ENCODE measurements around the gene TRIM47. TPM values are rescaled to one million over a fixed set of nuclear protein-coding genes. Genes with fewer than 3 reads are reported as not detected.

The TRIM47 gene
- total RNA-seq, 1 experiment from 2014 or later = 86.7 TPM

GRCh38 chr17:75881678-75882454 is 3.5 kb upstream of the TRIM47 start:
- ATAC-seq = no peak
- H3K9me3 ChIP-seq (ENCODE audit: control insufficient read depth in 1 of 2, insufficient read depth in 1 of 2, low read depth in 1 of 2, low read length in 2 of 2) = no peaks in the 10 kb centered on the region
- H3K27me3 ChIP-seq (ENCODE audit: insufficient read depth, low read length) = no peaks in the 10 kb centered on the region
- peaks cover 11% of the 10 kb centered on the region for H3K79me2 ChIP-seq (ENCODE audit: insufficient read depth, low read length)
- no peaks in the 10 kb centered on the region for H3K9me2 ChIP-seq (ENCODE audit: insufficient read depth)
- no peak for DNase-seq (ENCODE audit: low read depth, low spot score)
- no peak overlapping the region for H3K4me3 ChIP-seq (replicated peaks in 1 of 2; ENCODE audit: low read depth in 1 of 2, low read length in 2 of 2)
- no peak overlapping the region for H2AFZ ChIP-seq (ENCODE audit: low read depth, low read length, poor library complexity, severe bottlenecking)
- intact Hi-C loops (cut with micrococcal nuclease) = no loop called here
- BruUV-seq (replicated peaks) = no TSS peak
- H3K36me3 ChIP-seq (ENCODE audit: control insufficient read depth in 1 of 2, insufficient read depth in 2 of 2, low read length in 2 of 2) = no peaks in the 10 kb centered on the region
- peaks cover 9 to 21% of the 10 kb centered on the region in 2 experiments for H3K4me1 ChIP-seq (ENCODE audit: control insufficient read depth in 1 of 2, insufficient read depth in 2 of 2, low read length in 2 of 2)
- H4K20me1 ChIP-seq (ENCODE audit: insufficient read depth) = no peaks in the 10 kb centered on the region
- ChIA-PET POLR2A (interaction anchor here (1.0 to 1.3 kb wide), 3 partner anchors 9 to 148 kb away, joined by 3 to 8 read pairs (median 5); a partner anchor contains a TSS), RAD21 (ENCODE audit: low non-redundant PET in 1 of 2, low total read pairs in 2 of 2, uncharacterized antibody in 2 of 2, unreplicated experiment in 2 of 2) (no interaction called here), CTCF (interaction anchor here (1.4 kb wide), 2 partner anchors 13 to 23 kb away, joined by 3 to 4 read pairs; partner anchors contain the start of gene MRPL38)
- H3K4me2 ChIP-seq (ENCODE audit: low read length) = no peak overlapping the region
- no peak overlapping the region for H3K27ac ChIP-seq (ENCODE audit: low read depth, low read length)
- H3K9ac ChIP-seq (ENCODE audit: low read length) = no peak overlapping the region
- TF ChIP-seq CEBPB (IDR thresholded peaks at IDR 0.05; ENCODE audit: low read depth) (no peak), MAX (IDR thresholded peaks at IDR 0.05) (no peak)

GRCh38 chr17:75880266-75880665 is 1.9 kb upstream of the TRIM47 start:
- H4K20me1 ChIP-seq (ENCODE audit: insufficient read depth) = no peaks in the 10 kb centered on the region
- intact Hi-C loops (cut with micrococcal nuclease) = no loop called here
- ATAC-seq (no peak), DNase-seq (ENCODE audit: low read depth, low spot score) (no peak)
- no peaks in the 10 kb centered on the region for H3K9me3 ChIP-seq (ENCODE audit: control insufficient read depth in 1 of 2, insufficient read depth in 1 of 2, low read depth in 1 of 2, low read length in 2 of 2)
- ChIA-PET CTCF (interaction anchor here (0.9 to 6.3 kb wide), 4 partner anchors 16 to 25 kb away, joined by 3 to 57 read pairs (median 4); partner anchors contain the start of genes MRPL38, TRIM65 and WBP2), RAD21 (ENCODE audit: low non-redundant PET in 1 of 2, low total read pairs in 2 of 2, uncharacterized antibody in 2 of 2, unreplicated experiment in 2 of 2) (interaction anchor here in 1 of 2 experiments (0.6 kb wide), 1 partner anchor 11 kb away, joined by 3 read pairs; no protein-coding TSS in a partner anchor), POLR2A (interaction anchor here (0.8 to 3.4 kb wide), 3 partner anchors 17 to 100 kb away, joined by 3 to 24 read pairs (median 7); partner anchors contain the start of genes TRIM65 and WBP2)
- no peaks in the 10 kb centered on the region for H3K9me2 ChIP-seq (ENCODE audit: insufficient read depth)
- H3K4me3 ChIP-seq (replicated peaks in 1 of 2; ENCODE audit: low read depth in 1 of 2, low read length in 2 of 2) = no peak overlapping the region
- H3K9ac ChIP-seq (ENCODE audit: low read length) = no peak overlapping the region
- no peaks in the 10 kb centered on the region for H3K27me3 ChIP-seq (ENCODE audit: insufficient read depth, low read length)
- no peaks in the 10 kb centered on the region for H3K36me3 ChIP-seq (ENCODE audit: control insufficient read depth in 1 of 2, insufficient read depth in 2 of 2, low read length in 2 of 2)
- H3K27ac ChIP-seq (ENCODE audit: low read depth, low read length) = no peak overlapping the region
- H3K79me2 ChIP-seq (ENCODE audit: insufficient read depth, low read length) = peaks cover 27% of the 10 kb centered on the region
- TF ChIP-seq FOSL1 (IDR thresholded peaks at IDR 0.05; ENCODE audit: low read depth) = no peak
- no peak for TF ChIP-seq ELF1 (IDR thresholded peaks at IDR 0.05; ENCODE audit: borderline replicate concordance, low read depth)
- TF ChIP-seq POLR2A (IDR thresholded peaks at IDR 0.05; ENCODE audit: borderline replicate concordance, extremely low read depth, insufficient read depth, insufficient read length) = no peak
- no peak for TF ChIP-seq ZBTB33 (IDR thresholded peaks at IDR 0.05; ENCODE audit: extremely low read depth, insufficient replicate concordance, low read length)
- no peak for TF ChIP-seq CTCF (IDR thresholded peaks at IDR 0.05 in 2 of 3, conservative IDR thresholded peaks at IDR 0.05 in 1 of 3; ENCODE audit: borderline replicate concordance in 1 of 3, insufficient read depth in 1 of 3, low read depth in 2 of 3, low read length in 2 of 3)
- H3K4me1 ChIP-seq (ENCODE audit: control insufficient read depth in 1 of 2, insufficient read depth in 2 of 2, low read length in 2 of 2) = peaks cover 24 to 37% of the 10 kb centered on the region in 2 experiments
- no TSS peak for BruUV-seq (replicated peaks)
- no peak overlapping the region for H3K4me2 ChIP-seq (ENCODE audit: low read length)
- no peak overlapping the region for H2AFZ ChIP-seq (ENCODE audit: low read depth, low read length, poor library complexity, severe bottlenecking)

Data from HCT116 (cell line).